Ovary (tissue), 9 donors: ENCODE results near the gene TMEM182. TPM values are rescaled to one million over a fixed set of nuclear protein-coding genes. Genes with fewer than 3 reads are reported as not detected.

Experiments
- DNase-seq, 5 donors: peaks; one replicate each; pipeline ENCODE4 v3.0.0-alpha.2; 2019 to 2020
- H3K27ac ChIP-seq, 2 donors: fragments of 200-600 bp; one replicate each; pipeline versions ENCODE4 v1.5.1 to v1.8.0; 2019 to 2022
- H3K27me3 ChIP-seq: fragments of 200-600 bp; one replicate; pipeline ENCODE4 v1.8.0; 2022
- H3K36me3 ChIP-seq: fragments of 200-600 bp; sonication (generic); one replicate; pipeline ENCODE4 v1.5.1; 2019
- H3K4me1 ChIP-seq: one replicate; pipeline ENCODE4 v1.8.1; 2013; ENCODE audit warnings: mild to moderate bottlenecking, moderate library complexity; ENCODE audit not compliant: insufficient read depth
- H3K4me3 ChIP-seq: fragments of 200-600 bp; sonication (generic); one replicate; pipeline ENCODE4 v1.5.1; 2017
- H3K9me3 ChIP-seq, 2 donors: fragments of 200-600 bp in 1 of 2; sonication (generic) in 1 of 2; one replicate each; pipeline versions ENCODE4 v1.5.1 to v1.8.1; 2013 to 2019; ENCODE audit warnings: mild to moderate bottlenecking in 1 of 2, moderate library complexity in 1 of 2
- EP300 ChIP-seq: sonication (generic); formaldehyde crosslinking; IDR thresholded peaks from one replicate; pipeline ENCODE4 v1.6.1; 2017; ENCODE audit warnings: antibody characterized with exemption
- POLR2A ChIP-seq: fragments of 450-650 bp; IDR thresholded peaks from one replicate; pipeline ENCODE4 v1.6.1; 2017; ENCODE audit warnings: antibody characterized with exemption, mild to moderate bottlenecking, moderate library complexity
- WGBS, 3 donors: extraction: QIAGEN DNeasy Blood & Tissue Kit in 1 of 3; methylation state at CpG; one replicate each; pipeline versions ENCODE4 v1.1.5 to v1.1.7; 2013 to 2017; 5-methylcytosine and 5-hydroxymethylcytosine counted together
- intact Hi-C, 4 donors: fragments of 100-400 bp; cut with DNase I; formaldehyde crosslinking; loops; one replicate each; pipeline versions ENCODE4 v1.11.0 to v1.15.1; 2022 to 2023
- polyA plus RNA-seq, 2 donors: library from polyadenylated mRNA; stranded (reverse); fragments of 200-250 nt in 1 of 2; fragments of 350-450 nt in 1 of 2; fragmentation: Illumina TruSeq in 1 of 2; extraction: RNeasy Lipid Tissue Mini Kit (QIAGEN cat#74804) in 1 of 2; gene quantifications; one replicate each; pipeline ENCODE4 v1.2.3, GENCODE V29; 2013 to 2014
- total RNA-seq, 7 donors: library from RNA; depleted of rRNA in 2 of 7; stranded (reverse); fragments of >200 nt in 2 of 7; fragmentation: NEBNext Ultra II Directional in 3 of 7; extraction: Animal tissue kit (Norgen Biotek cat#: 25700) in 3 of 7; gene quantifications; one replicate each; pipeline versions ENCODE4 v1.1.0 to v1.2.4, GENCODE V29; 2016 to 2023
- TF ChIP-seq, protein P1 (sequence below), 3 donors: fragments of 450-650 bp in 2 of 3; fragments of 200-600 bp in 1 of 3; IDR thresholded peaks; one replicate each; pipeline versions ENCODE4 v1.5.1 to v1.8.0; 2016 to 2022; ENCODE audit warnings: antibody characterized with exemption in 3 of 3, mild to moderate bottlenecking in 1 of 3
- donor health status: DM: no; HTN: no; CAD: no; lungs with moderate emphysema.
- donor health status: DM: no; HTN: no; CAD: no.
- donor health status: Bipolar disorder and iron deficiency.
- donor health status: DM: yes; HTN: yes; CAD: no.
- donor health status: DM: no; HTN: no; CAD: no.
- donor health status: DM: yes; HTN: yes; CAD: no.

TMEM182 gene
- total and polyA plus RNA-seq, 9 donors, result 0.91 to 4.0 (median 2.3) TPM

- no peak overlapping the region for H3K27ac ChIP-seq
- no peak for TF ChIP-seq EP300
- no peak for TF ChIP-seq POLR2A
- TF ChIP-seq, protein P1, sequence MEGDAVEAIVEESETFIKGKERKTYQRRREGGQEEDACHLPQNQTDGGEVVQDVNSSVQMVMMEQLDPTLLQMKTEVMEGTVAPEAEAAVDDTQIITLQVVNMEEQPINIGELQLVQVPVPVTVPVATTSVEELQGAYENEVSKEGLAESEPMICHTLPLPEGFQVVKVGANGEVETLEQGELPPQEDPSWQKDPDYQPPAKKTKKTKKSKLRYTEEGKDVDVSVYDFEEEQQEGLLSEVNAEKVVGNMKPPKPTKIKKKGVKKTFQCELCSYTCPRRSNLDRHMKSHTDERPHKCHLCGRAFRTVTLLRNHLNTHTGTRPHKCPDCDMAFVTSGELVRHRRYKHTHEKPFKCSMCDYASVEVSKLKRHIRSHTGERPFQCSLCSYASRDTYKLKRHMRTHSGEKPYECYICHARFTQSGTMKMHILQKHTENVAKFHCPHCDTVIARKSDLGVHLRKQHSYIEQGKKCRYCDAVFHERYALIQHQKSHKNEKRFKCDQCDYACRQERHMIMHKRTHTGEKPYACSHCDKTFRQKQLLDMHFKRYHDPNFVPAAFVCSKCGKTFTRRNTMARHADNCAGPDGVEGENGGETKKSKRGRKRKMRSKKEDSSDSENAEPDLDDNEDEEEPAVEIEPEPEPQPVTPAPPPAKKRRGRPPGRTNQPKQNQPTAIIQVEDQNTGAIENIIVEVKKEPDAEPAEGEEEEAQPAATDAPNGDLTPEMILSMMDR (IDR thresholded peaks at IDR 0.05), result no peak
- H3K4me1 ChIP-seq, result no peaks in the 10 kb centered on the region
- no peaks in the 10 kb centered on the region for H3K9me3 ChIP-seq
- intact Hi-C loops, result no loop called here
- DNase-seq, result no peak
- 79 to 86% (median 82%) methylated on average over 8 of the region's 8 CpGs for WGBS, 3 donors
- no peaks in the 10 kb centered on the region for H3K36me3 ChIP-seq
- H3K4me3 ChIP-seq, result no peak overlapping the region
- no peaks in the 10 kb centered on the region for H3K27me3 ChIP-seq
Observed at GRCh38 chr2:102837626-102838198, 75.9 kb downstream of the TMEM182 start.

GRCh38 chr2:102839668-102840388 lies 78.0 kb downstream of the TMEM182 start:
- Histone ChIP-seq H3K9me3 (no peaks in the 10 kb centered on the region), H3K4me1 (no peaks in the 10 kb centered on the region), H3K4me3 (no peak overlapping the region), H3K27me3 (no peaks in the 10 kb centered on the region), H3K36me3 (no peaks in the 10 kb centered on the region), H3K27ac (no peak overlapping the region)
- TF ChIP-seq EP300, result no peak
- TF ChIP-seq, protein P1 (IDR thresholded peaks at IDR 0.05), result peak in 1 of 3 donors; percentile 16
- 31 to 33% (median 31%) methylated on average over 8 of the region's 8 CpGs for WGBS, 3 donors
- DNase-seq, result no peak
- intact Hi-C loops, result no loop called here

DNA sequence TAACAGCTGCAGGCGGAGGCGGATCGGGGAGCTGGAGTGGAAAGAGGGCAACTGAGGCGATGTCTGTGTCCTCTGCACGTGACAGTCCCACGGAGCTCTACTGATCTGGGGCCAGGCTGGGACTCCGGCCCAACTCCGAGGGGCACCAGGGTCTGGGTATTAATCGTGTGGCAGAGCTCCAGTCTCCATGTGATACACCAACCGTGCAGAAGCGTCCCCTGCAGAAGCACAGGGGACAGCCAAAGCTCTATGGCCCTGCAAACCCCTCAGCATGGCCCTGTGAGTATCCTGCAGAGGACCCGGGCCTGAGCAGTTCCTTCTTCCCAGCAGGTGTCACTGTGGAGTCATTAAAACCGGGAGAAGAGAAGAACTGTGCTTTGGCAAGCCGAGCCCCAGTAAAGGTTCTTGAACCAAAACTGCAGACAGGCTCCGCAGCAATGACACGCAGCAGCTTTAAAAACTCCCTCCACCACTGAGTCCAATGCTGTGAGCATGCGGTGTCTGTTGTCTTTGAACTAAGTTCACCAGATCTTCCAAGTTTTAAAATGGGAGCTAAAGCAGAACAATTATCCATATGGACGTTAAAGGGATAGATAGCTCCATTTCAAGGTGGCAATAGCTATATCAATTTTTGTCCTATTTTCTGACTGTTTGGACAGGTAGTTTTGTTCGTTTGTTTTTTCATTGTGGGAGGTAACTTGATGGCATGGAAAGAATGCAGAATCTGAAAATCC lies 79.4 kb downstream of the TMEM182 start:
- Histone ChIP-seq H3K27me3 (no peaks in the 10 kb centered on the region), H3K4me3 (no peak overlapping the region), H3K4me1 (no peaks in the 10 kb centered on the region), H3K36me3 (no peaks in the 10 kb centered on the region), H3K9me3 (no peaks in the 10 kb centered on the region), H3K27ac (no peak overlapping the region)
- intact Hi-C loops, result no loop called here
- TF ChIP-seq, protein P1 (IDR thresholded peaks at IDR 0.05), result no peak
- no peak for TF ChIP-seq EP300
- no peak for TF ChIP-seq POLR2A
- no peak for DNase-seq
- 47 to 51% (median 50%) methylated on average over 19 of the region's 19 CpGs for WGBS, 3 donors

- DNase-seq, result no peak
- peaks cover 2% of the 10 kb centered on the region for H3K4me1 ChIP-seq
- intact Hi-C loops, result no loop called here
- H3K9me3 ChIP-seq, result no peaks in the 10 kb centered on the region
- no peak overlapping the region for H3K27ac ChIP-seq
- WGBS, 3 donors, result 23 to 32% (median 28%) methylated on average over 4 of the region's 4 CpGs
- no peaks in the 10 kb centered on the region for H3K36me3 ChIP-seq
- H3K27me3 ChIP-seq, result no peaks in the 10 kb centered on the region
- no peak overlapping the region for H3K4me3 ChIP-seq
- TF ChIP-seq EP300, result no peak
- no peak for TF ChIP-seq POLR2A
- TF ChIP-seq, protein P1 (IDR thresholded peaks at IDR 0.05), result no peak
Observed at GRCh38 chr2:102843764-102844443, 82.1 kb downstream of the TMEM182 start.
